ENCODE results near the gene ZSCAN22.

DNA sequence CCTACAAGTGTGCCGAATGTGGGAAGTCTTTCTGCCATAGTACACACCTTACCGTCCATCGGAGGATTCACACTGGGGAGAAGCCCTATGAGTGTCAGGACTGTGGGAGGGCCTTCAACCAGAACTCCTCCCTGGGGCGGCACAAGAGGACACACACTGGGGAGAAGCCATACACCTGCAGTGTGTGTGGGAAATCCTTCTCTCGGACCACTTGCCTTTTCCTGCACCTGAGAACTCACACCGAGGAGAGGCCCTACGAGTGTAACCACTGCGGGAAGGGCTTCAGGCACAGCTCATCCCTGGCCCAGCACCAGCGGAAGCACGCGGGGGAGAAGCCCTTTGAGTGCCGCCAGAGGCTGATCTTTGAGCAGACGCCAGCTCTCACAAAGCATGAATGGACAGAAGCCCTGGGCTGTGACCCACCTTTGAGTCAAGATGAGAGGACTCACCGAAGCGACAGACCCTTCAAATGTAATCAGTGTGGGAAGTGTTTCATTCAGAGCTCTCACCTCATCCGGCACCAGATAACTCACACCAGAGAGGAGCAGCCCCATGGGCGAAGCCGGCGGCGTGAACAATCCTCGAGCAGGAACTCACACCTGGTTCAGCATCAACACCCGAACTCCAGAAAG is 31.9 kb upstream of the ZSCAN22 start:
- no peak for TF ChIP-seq EZH2 (IDR thresholded peaks at IDR 0.05; ENCODE audit: borderline replicate concordance, low read length)
- TF ChIP-seq, protein P1, sequence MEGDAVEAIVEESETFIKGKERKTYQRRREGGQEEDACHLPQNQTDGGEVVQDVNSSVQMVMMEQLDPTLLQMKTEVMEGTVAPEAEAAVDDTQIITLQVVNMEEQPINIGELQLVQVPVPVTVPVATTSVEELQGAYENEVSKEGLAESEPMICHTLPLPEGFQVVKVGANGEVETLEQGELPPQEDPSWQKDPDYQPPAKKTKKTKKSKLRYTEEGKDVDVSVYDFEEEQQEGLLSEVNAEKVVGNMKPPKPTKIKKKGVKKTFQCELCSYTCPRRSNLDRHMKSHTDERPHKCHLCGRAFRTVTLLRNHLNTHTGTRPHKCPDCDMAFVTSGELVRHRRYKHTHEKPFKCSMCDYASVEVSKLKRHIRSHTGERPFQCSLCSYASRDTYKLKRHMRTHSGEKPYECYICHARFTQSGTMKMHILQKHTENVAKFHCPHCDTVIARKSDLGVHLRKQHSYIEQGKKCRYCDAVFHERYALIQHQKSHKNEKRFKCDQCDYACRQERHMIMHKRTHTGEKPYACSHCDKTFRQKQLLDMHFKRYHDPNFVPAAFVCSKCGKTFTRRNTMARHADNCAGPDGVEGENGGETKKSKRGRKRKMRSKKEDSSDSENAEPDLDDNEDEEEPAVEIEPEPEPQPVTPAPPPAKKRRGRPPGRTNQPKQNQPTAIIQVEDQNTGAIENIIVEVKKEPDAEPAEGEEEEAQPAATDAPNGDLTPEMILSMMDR (IDR thresholded peaks at IDR 0.05; ENCODE audit: low read length), result no peak

Data from OCI-LY1 (cell line).